ENCODE results near the gene LRRC53.

Gene LRRC53, protein sequence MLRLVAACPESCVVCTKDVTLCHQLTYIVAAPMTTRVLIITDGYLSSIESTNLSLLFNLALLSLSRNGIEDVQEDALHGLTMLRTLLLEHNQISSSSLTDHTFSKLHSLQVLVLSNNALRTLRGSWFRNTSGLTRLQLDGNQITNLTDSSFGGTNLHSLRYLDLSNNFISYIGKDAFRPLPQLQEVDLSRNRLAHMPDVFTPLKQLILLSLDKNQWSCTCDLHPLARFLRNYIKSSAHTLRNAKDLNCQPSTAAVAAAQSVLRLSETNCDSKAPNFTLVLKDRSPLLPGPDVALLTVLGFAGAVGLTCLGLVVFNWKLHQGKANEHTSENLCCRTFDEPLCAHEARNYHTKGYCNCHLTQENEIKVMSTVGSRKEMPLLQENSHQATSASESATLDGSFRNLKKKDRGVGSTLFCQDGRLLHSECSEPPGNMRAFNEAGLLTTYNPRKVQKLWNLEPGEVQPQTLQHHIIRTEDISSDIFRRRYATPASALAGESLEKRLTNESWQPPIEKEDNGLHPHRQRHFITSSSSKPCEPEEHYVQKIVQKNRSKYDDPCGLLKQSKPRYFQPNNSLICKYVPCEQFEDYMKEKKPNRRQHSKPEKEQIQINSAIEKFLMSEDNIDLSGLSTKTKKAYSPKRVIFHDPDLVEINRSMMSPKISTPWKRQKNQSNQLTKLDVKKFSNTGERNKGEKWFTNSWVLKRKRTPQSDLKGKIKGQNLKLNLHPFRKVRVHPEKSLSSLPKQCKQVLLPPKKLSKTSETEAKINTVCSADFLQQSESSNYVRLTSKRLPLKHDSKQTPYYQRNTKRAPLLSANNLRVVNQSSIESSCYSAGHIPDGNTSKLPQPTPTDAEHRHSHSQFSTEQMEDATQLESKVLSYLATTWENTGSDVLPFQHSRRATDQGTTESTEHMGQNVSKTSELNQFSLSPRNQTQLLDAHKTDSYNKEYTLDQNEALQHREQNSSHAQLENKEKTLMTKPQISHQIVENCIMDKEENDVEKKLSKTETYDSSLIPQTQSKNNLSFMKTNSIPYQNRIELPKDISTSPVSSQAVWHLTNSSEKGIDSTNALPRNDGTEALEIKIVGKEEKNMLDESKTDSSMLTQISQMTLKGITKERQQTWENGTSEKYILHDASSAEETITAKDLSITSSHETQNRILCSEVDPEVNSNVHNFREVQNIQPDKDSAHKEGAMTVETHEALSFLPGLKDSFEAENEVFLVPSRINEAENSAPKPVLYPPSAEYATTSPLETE

DNA sequence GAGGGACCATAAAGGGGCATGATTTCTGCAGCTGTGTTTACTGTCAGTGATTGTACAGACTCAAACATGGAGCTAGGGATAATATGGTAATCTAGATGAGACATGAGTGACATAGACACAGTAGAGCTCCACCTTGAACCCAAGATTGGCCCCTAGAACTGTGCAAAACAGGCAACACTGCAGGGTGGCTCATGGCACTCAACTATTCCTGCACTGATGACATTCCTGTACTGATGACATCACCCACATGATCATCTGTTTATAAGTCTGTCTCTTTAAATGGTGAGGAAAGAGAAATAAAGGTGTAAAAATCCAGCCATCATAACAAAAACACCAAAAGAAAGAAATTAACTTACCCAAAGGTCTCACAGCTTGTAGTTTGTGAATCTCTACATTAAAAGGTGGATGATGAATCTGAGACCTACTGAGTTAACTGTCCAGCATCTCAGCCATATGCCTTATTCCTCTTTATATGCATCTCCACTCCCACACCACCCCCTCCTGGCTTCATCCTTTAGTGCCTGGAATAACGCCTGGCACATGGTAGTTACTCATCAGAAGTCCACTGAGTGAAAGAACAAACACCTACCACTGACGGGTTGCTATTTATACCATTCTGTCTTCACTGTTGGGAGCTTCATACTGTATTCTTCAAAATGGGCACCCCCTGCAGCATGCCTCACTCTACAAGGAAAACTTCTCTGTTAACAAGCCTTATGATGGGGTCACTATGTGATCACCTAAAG is at the start of gene LRRC53:
TSS of gene LRRC53 (minus strand) at position 442 of the 746 bp plus-strand sequence. CDS start 29,262 bp downstream, outside the sequence.
- DNase-seq (ENCODE audit: low read depth in 2 of 2), result no peak

DNA sequence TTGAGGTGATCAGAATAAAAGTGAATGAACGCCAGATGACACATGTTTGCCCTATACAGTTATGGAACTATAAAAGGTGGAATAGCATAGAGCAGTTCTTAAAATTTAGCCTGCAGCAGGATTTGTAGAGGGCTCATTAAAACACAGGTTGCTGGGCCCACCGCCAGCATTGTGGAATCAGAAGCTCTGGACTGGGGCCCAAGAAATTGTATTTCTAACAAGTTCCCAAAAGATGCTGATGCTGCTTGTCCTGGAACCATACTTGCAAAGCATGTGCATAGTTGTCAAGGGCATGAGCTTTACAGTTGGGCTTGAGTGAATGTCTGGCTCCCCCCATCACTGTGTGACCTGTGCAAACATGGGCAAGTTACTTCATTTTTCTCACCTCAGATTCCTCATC is 37.5 kb upstream of the LRRC53 start:
- DNase-seq (ENCODE audit: low read depth in 2 of 2), result no peak

DNA sequence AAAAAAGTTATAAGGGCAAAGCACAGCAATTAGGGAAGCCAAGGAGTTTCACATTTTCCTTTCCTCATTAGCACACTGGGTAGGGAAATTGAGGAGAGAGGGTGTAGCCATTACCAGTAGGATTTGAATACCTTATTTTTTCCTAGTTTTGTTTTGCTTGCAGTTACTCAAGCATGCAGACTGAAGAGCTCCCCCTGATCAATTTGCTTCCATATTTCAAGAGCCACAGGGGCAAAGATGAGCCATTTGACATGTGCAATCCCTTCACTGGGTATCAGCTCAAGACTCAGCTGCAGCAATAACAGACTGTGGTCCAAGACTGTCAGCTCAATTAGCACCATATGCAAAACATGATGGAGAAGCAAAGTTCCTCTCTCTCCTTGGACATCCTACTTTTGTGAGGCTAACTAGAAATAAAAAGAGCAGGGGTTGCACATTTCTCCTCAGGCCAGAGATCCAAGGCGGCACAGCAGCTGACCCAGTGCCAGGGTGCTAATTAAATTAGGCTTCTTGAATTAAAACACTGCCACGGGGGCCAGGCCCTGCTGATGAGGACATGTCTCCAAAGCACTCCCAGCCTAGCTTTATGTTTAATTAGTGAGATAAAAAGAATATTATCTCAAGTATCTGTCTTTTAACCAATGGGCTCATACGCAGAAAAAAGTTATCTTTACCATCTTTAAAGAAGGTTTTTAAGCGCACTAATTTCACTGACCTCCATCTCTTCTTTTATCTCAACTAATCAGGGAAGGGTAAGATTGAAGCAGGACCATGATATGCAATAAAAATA is 36.7 kb upstream of the LRRC53 start:
- DNase-seq (ENCODE audit: low read depth in 2 of 2), result no peak

DNA sequence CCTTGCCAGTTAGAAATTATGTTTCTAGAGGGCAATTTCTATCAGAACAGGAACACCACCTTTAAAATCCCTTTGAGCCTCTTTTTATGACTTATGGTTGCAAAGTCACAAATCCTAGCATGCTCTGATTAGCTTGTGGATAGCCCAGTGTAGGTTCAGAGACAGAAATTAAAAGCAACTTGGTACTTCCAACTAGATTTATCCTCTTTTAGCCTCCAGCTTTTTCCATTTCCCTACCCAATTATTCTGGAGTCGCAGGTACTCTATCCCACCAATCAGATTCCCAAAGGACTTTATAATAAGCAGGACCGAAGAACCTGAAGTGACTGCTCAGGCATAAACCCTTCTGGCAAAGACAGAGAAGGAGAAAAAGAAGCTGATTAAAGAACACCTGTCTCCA is 33.4 kb upstream of the LRRC53 start:
- DNase-seq (ENCODE audit: low read depth in 2 of 2), result no peak

DNA sequence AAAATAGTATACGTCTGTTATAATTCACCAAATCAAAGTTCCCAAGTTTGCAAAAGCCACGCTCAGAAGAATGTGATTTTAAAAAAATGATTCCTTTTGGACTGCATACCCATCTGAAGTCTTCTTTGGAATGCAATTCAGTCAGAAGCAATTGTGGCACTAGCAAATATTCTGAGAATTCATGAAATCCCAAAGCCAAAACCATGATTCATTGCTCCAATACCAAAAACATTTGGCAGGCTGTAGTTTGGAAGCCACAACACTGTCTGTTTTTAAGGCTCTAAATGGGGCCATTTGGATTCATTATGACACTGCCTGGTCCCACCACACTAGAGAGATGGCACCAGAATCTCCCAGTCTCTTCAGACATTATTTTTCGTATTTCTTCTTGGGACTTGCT is 21.8 kb upstream of the LRRC53 start:
- DNase-seq (ENCODE audit: low read depth in 2 of 2), result no peak

DNA sequence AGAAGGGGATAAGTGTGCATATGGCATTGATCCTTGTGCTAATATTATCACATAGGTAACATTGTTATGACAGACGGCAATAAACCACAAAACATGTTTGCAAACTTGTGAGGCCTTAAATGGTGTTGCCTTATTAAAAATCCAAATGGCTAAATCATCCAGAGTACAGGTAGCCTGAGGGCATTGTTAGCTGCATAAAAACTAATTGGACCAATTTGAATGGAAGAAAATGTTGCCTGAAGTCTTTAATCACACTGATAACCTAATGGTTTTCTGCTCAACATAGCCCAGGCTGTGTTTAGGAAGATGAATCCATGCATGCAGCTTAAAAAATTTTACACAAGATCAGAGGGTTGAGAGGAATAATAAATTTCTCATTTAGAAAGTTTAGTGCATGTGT is 19.4 kb upstream of the LRRC53 start:
- DNase-seq (ENCODE audit: low read depth in 2 of 2), result no peak

DNA sequence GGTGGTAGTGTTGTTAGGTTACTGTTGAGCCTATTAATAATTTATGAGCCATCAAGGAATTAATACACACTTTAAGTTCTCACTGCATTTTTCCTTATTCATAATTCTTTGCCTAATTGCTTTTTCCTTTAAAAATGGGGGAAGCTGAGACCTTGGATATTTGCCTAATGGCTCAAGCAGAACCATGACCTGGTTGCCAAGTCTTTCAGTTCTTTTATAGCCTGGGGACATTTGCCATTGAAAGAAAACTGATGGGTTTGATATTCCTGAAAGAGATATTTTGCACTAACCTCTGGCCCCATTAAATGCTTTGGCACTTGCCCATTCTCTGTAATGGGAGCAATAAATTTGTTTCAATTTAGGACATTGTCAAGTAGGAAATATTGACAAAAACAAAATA is 18.5 kb upstream of the LRRC53 start:
- DNase-seq (ENCODE audit: low read depth in 2 of 2), result no peak

DNA sequence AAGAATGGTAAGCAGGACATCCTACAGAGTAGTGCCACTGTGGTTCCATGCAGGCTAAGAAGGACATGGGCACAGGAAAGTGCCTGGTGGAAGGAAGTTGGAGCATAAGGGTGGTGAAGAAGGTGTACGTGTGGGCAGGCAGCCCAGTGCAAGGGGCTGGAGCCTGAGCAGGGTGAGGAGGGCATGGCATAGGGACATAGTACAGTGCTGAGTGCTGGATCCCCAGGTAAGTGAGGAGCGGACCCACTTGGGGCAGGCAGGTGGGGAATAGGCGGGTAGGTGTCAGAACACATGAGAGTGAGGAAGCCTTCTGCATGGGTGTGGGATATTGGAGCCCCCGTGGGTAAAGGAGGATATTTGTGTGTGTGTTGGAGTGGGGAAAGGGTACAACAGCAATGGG is 15.7 kb upstream of the LRRC53 start:
- no peak for DNase-seq (ENCODE audit: low read depth in 2 of 2)

DNA sequence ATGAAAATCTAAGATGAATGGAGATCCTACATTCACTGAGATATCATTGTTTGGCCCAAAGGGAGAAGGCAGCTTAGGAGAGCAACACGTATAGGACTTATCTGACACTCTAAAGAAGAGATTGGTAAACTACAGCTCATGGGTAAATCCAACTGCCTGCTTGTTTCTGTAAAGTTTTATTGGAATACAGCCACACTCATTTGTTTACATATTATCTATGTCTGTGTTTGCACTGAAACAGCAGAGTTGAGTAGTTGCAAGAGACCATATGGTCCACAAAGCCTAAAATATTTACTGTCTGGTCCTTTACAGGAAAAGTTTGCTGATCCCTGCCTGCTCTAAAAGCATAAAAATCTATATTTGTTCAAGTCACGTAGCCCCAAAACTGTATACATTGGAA is 14.3 kb upstream of the LRRC53 start:
- DNase-seq (ENCODE audit: low read depth in 2 of 2), result no peak

DNA sequence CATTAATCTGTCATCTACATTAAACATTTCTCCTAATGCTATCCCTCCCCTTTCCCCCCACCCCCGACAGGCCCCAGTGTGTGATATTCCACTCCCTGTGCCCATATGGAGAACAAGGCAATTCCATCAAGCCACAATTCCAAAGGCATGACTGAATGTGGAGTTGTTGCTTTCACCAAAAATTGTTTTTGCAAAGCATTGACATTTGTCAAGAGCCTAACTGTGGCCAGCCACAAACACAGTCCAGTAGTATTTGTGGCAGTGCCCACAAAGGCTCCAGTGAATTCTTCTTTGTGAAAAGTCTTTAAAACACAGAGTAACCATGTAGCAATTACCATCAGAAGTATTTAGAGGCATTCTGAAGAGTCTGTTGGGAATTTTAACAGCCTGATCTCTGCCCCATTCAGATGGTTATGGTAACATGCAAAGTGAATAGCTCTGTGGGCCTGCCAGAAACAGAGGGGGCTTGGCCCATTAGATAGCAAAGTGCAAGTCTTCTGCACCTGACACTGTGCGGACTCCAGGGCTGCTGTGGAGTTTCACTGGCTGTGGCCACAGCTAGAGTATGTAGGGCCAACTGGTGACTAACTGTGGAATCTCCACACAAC is 11.6 kb upstream of the LRRC53 start:
- DNase-seq (ENCODE audit: low read depth in 2 of 2), result no peak

DNA sequence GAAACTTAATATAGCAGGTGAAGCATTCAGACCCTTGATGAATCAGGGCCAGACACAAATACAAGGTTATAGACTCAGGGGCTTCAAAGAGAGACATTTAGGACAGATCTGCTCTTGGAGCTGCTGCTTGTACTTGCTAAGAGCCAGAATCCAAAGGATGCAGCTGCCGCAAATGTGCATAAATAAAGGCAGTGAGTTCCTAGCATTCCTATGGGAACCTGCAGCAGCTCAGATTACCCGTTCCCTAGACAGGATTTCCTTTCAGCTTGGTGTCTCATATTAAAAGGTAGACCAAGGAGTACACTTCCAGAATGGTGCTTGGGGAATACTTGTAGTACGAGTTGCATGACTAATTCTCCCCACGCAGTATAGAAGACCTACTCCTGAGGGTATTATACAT is 9.7 kb upstream of the LRRC53 start:
- DNase-seq (ENCODE audit: low read depth in 2 of 2), result no peak

DNA sequence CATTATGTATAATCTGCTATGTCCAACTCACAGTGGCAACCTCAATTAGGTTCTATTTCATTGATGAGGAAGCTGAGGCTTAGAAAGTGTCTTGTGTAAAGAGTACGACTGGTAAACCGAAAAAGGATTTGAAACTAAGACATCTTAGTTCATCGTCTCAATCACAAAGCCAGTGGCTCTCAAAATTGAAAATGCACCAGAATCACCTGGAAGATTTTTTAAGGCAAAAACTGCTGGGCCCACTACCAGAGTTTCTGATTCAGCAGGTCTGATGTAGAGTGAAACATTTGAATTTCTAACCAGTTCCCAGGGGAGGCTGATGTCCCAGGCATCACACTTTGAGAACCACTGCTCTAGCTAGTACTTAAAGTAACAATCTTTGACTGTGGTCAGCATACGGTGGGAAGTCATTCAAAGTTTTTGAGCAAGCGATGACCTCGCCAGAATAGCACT is 5.2 kb upstream of the LRRC53 start:
- no peak for DNase-seq (ENCODE audit: low read depth in 2 of 2)

DNA sequence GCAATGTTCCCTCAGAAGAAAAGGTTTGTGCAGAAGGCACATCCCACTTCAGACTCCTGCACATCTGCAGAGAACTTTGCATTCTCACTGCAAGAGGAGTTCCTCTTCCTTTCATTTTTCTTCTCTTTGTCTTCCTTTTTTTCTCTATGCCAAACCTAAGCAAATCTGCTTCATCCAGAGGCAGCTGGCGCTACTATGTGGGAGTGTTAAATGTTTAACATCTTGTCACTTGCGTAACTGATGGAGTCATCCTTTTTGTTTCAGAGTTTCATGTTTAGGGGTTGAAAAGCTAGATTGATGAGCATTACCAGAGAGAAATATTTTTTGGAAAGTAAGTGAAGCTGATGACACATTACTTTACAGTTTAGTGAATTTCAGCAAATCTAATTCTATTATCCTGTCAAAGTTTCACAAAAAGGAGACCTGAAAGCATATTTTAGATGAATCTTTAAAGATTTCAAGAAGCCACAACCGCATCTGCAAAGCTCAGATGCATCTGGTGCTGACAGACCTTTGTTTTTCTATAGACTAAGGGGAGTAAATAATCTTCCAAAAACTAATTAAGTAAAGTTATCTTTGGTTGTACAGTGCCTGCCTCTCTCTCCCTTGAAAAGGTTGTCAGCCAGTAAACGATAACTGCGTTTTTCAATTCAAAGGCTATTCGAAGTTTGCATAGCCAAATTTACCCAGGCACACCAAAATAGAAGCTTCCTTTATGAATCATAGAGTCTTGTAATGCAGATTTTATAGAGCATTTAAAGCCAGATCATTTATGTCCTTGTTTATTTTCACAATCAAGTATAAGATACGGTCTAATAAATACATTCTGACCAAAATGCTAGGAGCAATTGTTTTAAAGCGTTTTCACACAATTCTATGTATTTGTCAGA is 1.2 kb upstream of the LRRC53 start:
- no peak for DNase-seq (ENCODE audit: low read depth in 2 of 2)

DNA sequence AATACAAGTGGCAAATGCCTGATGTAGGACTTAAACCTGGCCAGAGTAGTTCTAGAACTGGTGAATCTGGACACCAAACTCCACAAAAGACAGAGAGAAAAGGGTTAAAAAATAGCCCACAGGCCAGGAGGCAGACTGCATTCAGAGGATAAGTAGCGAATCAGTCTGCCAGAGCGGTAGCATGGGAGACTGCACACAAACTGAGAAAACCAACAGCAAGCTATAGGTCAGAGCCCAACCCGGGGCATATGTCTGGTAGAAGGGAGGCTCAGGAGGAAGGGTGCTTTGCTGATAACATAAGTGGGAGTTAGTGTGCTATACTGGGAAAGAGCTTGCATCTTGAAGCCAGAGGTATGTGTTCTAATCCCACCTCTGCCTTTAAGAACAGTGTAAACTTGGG is 4.0 kb downstream of the LRRC53 start:
- DNase-seq (ENCODE audit: low read depth in 2 of 2), result no peak

DNA sequence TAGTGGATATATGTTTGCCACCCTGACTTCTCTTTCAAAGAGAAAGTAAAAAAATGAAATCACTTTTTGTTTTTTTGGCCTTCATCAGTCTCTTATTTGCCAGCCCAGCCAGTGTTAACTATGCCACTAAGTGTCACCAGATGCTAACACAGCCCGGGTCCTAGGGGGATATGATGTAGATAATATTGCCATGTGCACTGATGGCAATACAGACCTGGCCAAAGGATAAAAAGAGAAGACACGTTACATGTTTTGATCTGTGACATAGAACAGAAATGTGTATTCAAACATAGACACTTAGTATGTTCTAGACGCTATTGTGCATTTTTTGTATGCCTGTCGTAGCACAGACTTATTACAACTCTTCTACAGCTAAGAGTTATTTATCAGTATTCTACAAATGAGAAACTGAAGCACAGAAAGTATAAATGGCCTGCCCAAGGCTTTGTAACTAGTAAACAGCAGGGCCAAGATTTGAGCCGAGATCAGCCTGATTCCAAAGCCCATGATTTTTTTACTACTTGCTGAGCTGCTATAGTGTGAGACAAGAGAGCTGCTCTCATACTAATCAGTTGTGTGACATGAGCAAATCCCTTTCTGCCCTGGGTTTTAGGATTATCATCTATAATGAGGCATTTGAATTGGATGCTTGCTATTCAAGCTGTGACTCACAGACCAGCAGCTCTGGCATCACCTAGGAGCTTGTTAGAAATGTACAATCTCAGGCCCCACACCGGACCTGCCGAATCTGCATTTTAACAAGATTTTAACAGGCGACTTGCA is 6.3 kb downstream of the LRRC53 start:
- DNase-seq (ENCODE audit: low read depth in 2 of 2), result no peak

DNA sequence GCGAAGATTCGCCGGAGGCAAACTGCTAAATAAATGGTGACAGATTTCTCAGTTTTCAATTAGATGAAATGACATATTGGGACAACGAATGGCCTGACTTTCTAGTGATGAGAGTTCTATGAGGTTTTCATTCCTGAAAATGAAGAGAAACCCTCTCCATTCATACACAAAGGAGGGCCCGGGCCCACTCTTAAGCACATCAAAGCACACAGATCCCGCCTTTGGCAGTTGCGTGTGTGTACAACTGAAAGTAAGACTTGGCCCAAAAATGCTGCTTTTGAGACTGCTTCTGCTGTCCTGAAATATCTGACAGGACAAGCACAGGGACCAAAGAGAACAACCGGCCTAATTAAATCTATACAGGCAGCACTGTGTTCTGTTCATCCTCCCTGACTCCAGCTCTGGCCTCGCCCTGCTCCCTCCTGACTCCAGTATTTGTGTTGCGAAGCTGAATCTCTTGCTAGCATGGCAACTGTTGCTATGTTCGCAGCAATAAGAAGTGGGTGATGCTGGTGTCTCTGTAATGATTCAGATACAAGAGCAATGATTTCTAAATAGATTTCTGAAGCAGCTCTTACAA is 7.4 kb downstream of the LRRC53 start:
- DNase-seq (ENCODE audit: low read depth in 2 of 2), result no peak

DNA sequence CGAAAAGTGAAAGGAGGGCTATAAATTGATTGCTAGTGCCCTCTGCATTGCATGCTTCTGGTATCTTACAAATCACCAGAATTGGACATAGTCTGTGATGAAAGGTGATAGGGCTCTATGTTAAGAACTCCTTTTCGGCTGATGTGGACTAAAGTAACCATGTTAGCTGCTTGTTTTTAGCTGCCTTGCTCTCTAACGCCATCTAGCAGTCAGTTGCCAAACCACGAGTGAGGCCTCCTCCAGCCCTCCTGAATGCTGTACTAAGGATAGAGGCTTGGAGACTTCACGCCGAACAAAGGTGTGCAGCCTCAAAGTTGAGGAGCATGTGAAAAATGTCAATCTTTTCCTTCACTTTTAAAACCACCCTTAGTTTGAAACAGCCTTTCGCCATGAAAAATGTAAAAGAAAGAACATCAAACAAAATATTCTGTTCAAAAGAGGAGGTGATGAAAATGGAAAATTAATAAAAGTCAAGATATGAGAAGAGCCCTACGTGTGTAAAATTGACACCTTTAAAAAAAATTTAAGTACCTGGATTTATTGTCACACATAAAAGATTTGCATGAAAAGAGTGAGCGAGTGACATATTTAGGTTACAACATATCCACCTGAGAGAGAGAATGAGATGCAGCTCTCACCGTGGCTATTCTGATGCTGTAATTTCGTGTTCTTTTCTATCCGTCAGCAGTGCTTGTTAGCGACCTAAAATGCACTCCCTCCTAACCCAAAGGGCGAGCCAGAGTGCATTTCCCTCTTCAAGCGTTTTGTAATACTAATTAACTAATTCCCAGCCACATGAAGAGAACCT is 8.1 kb downstream of the LRRC53 start:
- DNase-seq (ENCODE audit: low read depth in 2 of 2), result peak; percentile 3 to 6
